GM03348 (cell line): ENCODE data around the gene ABCB4.

Experiments used
- DNase-seq: peaks from one replicate; pipeline ENCODE4 v3.0.0; 2012; ENCODE audit warnings: low spot score

Gene ABCB4

GRCh38 chr7:87475359-87476178, at the start of gene ABCB4:
ABCB4 (minus strand) TSS chr7:87475680; CDS start chr7:87475465, 215 bp downstream.
- DNase-seq: peak; percentile 16

DNA sequence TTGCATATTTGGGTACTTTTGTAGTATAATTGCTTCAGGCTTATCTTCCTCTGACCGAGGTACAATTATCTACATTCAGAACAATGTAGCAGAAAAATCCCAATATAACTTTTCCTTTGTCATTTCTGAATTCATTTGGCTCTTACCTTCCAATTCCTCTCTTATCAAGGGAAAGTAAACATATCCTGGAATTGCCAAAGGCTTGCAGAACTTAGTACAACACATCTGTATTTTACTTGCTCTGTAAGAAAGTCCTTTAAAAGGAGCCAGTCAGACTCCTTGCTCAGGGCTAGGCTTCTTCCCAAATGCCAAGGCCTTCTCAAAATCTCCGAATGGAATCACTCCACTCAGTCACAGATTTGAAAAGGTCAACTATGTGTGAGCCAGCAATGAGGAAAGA, 43.3 kb upstream of the ABCB4 start:
- DNase-seq: no peak

DNA sequence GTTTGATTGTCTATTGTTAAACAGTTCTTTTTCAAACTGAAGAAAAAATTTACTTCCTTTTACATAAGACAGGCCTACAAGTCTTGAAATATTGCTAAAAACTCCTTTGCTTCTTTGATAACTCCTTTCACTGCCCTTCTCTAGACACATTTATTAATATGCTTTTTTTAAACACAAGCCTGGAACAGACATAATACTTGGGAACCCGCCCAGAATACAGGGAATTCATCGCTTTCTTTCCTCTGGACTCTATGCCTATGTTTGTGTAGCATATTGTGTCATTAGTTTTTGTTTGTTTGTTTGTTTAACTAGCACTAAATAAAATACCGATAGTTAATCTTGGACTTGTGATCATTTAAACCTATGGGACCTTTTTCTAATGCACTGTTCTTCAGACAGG, 42.4 kb upstream of the ABCB4 start:
- DNase-seq: no peak

- no peak for DNase-seq
Measured at GRCh38 chr7:87517136-87517815, 41.8 kb upstream of the ABCB4 start.

DNA sequence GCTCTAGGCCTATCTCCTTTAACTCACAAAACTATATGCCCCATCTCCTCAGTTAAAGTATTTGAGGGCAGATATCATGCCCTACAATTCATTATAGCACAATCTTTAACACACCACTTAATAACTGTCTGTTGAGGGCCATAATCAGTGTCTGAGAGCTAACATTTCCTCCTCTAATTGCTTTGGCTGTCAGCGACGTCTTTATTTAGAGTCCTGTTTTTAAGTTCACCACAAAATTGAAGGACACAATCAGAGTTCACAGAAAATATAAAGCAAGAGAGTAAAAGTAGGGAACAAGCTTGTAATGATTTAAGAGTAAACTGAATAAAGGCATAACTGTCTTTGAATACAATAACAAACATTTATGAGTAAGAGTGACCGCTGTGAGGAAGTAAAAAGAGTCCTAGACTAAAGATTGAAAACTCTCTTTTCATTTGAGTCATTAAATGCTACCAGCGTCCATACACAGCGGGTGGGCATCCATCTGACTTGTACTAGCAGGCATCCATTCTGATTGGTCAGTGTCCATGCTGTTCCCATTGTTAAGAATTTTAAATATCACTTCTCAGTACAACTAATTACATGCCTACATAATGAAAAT, 38.4 kb upstream of the ABCB4 start:
- DNase-seq: no peak

DNA sequence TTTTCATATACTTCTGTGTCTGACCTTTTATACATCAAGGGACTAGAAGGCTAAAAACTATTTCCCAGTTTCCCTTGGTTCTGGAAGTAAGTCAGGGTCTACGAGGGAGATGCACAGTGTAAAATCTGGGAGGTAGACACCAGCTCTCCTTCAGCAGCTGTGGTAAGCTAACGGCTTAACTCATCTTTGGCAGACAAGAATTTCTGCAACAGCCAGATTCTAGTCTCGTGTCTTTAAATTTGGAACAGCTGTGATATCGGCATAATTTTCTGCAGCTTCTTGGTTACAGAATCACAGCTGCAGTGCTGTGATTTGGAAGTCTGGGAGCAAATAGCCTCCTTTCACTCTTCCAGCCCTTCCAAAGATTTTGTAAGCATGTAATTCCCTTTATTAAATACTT, 37.4 kb upstream of the ABCB4 start:
- no peak for DNase-seq

DNA sequence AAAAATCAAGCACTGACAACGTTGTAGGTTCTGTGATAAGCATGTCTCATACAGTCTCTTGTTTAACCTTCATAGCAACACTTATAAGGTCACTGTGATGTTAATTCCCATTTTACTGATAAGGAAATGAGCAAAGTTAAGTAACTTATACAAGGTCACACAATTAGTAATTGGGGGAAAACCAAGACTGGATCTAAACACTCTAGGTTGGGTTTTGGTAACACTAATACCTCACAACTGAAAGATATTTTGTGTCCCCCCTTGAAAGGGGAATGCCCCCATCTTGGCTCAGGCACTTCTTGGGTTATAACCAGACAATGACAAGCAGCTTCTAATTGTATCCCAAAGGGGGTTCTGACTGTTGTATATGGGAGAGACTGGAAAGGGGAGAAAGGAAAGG, 36.0 kb upstream of the ABCB4 start:
- no peak for DNase-seq

- no peak for DNase-seq
Measured at GRCh38 chr7:87510411-87510875, 35.0 kb upstream of the ABCB4 start.

DNA sequence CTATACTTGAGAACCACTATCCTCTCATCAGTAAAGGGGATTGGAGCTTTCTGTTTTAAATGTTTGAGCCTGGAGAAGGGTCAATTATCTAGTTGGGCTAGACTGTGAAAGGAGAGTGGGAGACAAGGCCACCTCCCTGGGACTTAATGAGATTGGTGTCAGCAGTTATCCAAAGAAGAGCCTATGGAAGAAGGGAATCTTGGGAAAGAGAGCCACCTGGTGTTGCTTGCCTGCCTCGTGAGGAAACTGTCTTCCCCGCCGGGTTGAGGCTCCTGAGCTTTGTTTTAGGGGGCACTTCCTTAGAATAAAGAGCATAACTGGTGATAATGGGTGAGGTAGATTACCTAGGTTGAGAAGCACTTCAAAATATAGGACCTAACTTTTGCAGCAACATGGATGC, 32.0 kb upstream of the ABCB4 start:
- DNase-seq: no peak

DNA sequence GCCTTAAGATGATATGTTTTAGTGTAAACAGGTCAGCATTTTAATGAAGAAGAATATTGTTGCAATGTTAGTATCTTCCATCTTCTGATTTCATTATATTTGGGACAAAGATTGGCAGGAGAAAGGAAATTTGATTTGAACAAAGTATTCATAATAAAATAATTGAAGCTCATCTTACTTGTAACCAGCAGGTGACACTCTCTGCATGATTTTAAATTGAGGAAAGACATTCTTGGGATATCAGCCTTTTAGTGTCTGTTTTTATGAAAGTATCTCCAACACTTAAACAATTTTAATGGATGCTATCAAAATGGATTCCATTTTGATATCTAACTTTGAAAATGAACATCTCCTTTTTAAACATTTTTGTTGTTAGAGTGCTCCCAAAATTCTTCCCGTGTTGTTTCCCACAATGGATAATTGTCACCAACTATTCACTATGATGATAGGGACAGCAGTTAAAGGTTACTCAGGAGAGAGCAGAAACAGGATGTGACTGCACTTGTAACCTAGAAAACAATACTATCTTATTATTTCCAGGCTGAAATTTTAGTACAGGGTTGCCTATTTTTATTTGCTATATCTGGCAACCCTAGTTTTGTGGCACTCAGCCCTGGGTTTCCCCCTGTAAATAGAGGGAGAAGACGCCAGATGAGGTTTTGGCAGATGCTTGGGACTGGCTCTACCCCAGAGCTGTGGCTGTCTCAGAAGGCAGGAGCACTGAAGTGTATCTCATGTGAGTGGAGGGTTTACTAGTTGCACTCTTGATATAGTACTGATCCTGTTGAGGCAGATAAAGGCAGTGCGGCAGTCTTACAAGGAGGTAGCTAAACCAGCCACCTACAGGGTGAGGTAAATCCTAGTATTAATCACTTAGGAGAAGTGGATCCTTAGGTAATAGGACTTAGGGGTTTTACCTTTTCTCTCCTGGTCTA, 31.0 kb upstream of the ABCB4 start:
- DNase-seq: peak; percentile 13

DNA sequence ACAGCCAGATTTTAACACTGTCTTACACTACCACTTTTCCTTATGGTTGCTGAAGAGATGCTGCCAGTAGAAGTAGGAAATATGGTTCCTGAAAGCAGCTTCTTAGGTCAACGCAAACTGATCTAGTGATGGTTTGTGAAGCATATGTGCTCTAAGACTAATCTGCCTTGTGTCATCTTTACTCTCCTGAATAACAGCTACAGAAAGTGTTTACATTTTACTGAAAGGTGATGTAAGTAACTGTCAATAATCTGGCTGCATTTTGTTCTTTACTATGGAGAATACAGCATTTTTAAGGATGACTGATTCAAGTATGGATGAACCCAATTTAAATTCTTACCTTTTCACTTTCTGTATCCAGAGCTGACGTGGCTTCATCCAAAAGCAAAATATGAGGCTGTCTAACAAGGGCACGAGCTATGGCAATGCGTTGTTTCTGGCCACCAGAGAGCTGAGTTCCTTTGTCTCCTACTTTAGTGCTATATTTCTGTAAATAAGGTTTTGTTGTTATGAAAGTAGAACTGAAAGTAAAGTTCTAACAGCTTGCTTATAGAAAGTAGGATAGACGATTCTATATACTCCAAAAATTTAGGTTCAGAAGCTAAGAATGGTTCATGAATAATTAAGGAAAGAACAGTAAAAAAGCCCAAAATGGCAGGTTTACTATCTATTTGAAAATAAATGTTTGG, 30.2 kb upstream of the ABCB4 start:
- DNase-seq: no peak

GRCh38 chr7:87505122-87505521, 29.6 kb upstream of the ABCB4 start:
- DNase-seq: no peak

DNA sequence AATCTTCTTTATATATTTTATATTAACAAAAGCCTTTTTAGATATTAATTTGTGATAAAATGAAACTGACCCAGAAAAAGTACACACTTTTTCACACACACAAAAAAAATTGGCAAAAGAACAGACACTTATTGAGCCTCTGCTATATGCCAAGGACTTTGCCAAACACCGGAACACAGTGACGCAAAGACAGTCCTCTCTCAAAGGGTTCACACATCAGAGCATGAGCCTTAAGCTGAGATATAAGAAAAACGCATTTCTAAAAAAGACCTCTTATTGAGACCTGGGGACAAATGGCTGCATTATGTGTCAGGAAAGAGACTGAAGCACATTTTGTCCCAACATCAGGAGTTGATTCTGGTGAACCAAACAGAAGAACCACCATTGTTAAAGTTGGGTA, 24.0 kb upstream of the ABCB4 start:
- DNase-seq: no peak

DNA sequence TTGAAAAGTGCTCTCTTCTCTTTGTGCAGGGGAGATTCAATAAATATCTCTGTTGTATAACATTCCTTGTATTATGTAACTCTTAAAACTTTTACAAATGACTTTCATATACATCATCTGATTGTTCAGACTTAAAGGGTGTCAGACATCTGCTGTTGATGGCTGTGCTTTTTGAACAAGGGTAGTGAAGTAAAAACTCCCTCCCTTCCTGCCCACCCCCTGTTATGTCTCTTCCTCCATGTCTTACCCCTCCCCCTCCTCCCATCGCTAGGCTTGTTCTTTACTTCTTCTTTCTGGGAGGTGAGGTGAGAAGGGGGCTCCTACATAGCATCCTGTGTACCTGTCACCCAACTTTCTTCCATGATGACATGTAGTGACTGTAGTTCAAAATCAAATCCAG, 23.4 kb upstream of the ABCB4 start:
- no peak for DNase-seq

GRCh38 chr7:87497482-87497881, 22.0 kb upstream of the ABCB4 start:
- DNase-seq: no peak

- no peak for DNase-seq
Measured at GRCh38 chr7:87495366-87495765, 19.9 kb upstream of the ABCB4 start.

DNA sequence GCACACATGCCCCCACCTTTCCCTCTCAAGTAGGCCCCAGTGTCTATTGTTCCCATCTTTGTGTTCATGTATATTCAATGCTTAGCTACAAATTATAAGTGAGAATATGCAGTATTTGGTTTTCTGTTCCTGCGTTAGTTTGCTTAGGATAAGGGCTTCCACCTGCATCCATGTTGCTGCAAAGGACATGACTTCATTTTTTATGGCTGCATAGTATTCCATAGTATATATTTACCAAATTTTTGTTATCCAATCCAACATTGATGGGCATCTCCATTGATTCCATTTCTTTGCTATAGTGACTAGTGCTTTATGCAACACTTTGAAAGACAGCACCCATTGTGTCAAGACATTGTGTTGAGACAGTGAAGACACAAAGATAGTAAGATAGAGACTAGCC, 19.0 kb upstream of the ABCB4 start:
- DNase-seq: no peak

DNA sequence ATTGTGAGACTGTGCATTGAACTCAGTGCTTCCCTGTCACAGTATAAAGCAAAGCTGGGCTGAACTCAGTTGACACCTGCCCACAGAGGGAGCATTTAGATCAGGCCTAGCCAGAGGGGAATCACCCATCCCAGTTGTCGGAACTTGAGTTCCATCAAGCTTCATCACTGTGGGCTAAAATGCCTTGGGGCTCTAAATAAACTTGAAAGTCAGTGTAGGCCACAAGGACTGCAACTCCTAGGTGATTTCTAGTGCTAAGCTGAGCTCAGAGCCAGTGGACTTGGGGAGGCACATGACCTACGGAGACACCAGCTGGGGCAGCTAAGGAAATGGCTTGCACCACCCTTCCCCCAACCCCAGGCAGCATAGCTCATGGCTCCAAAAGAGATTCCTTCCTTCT, 7.7 kb upstream of the ABCB4 start:
- no peak for DNase-seq

- no peak for DNase-seq
Measured at GRCh38 chr7:87482115-87482514, 6.6 kb upstream of the ABCB4 start.

DNA sequence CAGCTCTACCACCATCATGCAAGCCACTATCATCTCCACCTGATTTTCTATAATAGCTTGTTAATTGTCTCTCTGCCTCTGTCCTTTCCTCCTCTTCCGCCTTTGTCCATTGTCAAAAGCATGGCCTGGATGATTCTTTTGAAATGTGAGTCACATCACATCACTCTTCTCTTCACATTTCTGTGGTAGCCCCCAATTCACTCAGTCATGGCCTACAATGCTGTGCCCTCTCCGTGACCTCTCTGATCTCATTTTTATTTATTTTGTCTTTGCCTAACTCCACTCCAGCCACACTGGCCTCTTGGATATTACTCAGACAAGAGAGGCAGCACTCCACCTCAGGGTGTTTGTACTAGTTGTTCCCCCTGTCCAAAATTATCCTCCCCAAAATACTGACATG, 4.9 kb upstream of the ABCB4 start:
- no peak for DNase-seq

DNA sequence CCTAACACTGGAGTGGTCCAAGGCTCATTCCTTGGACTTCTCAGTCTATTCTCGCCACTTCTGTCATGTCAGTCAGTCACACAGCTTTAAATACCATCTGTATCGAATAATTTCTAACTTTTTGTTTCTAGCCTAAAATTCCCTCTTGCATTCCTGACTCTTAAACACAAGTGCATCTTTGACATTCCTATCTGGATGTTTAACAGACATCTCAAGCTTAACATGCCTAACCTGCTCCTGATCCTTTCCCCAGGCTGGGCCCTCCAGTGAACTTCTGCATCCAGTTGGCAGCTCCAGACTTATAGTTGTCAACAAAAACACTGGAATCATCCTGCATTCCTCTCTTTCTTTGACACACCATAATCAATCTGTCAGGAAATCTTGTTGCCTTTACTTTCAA, 4.5 kb upstream of the ABCB4 start:
- DNase-seq: no peak

DNA sequence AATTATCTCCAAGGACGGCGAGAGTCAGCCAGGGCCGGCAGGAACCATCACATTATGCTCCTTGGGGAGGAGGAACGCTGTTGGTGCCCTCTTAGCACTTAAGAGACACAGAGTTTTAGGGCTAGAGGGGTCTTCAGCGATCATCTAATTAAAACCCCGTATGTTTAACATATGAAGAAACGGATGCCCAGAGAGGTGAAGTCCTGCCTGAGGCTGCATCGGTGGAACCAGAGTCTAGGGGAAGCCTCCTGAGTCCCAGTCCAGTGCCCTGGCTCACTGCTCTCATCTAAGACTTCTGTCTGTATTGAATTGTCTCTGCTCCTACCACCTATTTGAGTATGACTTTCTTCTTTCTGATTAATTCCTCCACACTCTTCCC, 688 bp upstream of the ABCB4 start:
- DNase-seq: no peak
